ENCODE results near the gene SLC28A3.

The SLC28A3 gene

GRCh38 chr9:84255696-84256095 lies 84.9 kb downstream of the SLC28A3 start:
- no peak overlapping the region for H3K27ac Mint-ChIP-seq
- no peak overlapping the region for H3K4me3 Mint-ChIP-seq
- H3K27me3 Mint-ChIP-seq: peaks cover 10% of the 10 kb centered on the region
- H3K4me1 Mint-ChIP-seq: no peaks in the 10 kb centered on the region
- H3K9me3 Mint-ChIP-seq: no peaks in the 10 kb centered on the region
- ATAC-seq: peak; percentile 18
- no peaks in the 10 kb centered on the region for H3K36me3 Mint-ChIP-seq

GRCh38 chr9:84254972-84255371 lies 85.6 kb downstream of the SLC28A3 start:
- Mint-ChIP-seq H3K27me3 (peaks cover 7% of the 10 kb centered on the region), H3K4me3 (no peak overlapping the region), H3K36me3 (no peaks in the 10 kb centered on the region), H3K27ac (no peak overlapping the region), H3K9me3 (no peaks in the 10 kb centered on the region), H3K4me1 (no peaks in the 10 kb centered on the region)
- ATAC-seq: no peak

DNA sequence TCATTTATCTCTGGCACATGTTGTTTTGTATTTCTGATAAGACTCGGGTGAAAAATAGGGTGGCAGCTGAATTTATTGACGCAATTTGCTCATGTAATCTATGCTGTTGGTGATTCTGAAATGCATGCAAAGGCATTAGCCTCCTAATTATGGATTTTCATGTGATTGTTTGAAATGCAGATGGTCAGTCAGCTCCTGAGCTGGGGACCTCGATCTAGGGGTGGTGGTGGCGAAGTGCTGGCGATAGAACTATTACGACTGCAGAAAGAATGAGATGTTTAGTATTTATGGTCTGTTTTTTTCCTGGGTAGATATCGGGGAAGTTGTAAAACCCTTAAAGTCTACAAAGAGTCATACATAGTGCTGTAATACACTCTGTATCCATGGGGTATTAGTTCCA lies 88.6 kb downstream of the SLC28A3 start:
- ATAC-seq: no peak
- H3K9me3 Mint-ChIP-seq: peaks cover 5% of the 10 kb centered on the region
- no peak overlapping the region for H3K4me3 Mint-ChIP-seq
- H3K27me3 Mint-ChIP-seq: no peaks in the 10 kb centered on the region
- H3K4me1 Mint-ChIP-seq: no peaks in the 10 kb centered on the region
- H3K27ac Mint-ChIP-seq: no peak overlapping the region
- no peaks in the 10 kb centered on the region for H3K36me3 Mint-ChIP-seq

DNA sequence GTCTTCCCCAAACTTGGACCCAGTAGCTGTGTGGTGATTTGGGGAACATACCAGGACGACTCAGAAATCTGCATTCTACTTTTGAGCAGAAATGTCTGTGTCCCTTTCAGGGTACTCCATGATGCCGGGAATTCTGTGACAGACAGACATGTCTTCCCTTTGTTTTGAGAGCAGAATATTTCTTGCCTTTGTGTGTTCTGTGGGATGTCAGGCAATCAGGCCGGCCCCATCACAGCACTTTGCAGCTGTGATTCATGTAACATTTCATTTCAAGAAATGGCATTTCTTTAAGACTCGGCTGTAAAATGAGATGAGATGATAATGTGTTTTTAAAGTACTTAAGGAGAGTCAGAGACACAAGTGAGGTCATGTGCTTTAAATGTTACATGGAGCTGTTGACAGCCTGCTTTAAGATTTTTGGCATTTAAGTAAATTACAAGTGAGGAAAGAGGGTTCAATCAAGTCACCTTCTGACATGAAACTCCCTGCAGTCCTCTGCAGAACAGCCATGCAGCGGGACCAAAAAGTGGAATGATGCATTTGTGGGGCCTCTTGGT lies 98.7 kb downstream of the SLC28A3 start:
- Mint-ChIP-seq H3K27ac (no peak overlapping the region), H3K36me3 (no peaks in the 10 kb centered on the region), H3K27me3 (peaks cover 54% of the 10 kb centered on the region), H3K9me3 (peaks cover 5% of the 10 kb centered on the region), H3K4me3 (no peak overlapping the region), H3K4me1 (no peaks in the 10 kb centered on the region)
- no peak for ATAC-seq

DNA sequence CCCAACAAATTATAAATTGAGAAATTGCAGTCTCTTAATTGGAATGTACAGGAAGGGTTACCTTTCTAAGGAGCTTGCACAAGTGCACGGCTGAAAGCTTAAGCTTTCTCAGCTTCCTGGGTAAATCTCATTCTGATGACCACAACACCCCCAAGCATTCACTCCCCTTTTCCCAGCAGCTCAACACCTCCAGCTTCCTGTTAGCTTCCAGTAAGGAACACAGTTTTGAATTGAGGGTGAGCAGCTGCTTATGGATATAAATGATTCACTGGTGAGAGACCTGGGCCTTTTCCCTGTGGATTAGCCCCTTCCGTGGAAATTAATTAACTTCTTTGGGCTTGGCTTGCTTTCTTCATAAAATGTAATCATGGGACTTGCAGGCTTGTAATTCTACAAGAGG lies 101.2 kb downstream of the SLC28A3 start:
- Mint-ChIP-seq H3K27me3 (peaks cover 53% of the 10 kb centered on the region), H3K27ac (no peak overlapping the region), H3K36me3 (peaks cover 5% of the 10 kb centered on the region), H3K4me1 (no peaks in the 10 kb centered on the region), H3K9me3 (peaks cover 5% of the 10 kb centered on the region), H3K4me3 (no peak overlapping the region)
- ATAC-seq: no peak

DNA sequence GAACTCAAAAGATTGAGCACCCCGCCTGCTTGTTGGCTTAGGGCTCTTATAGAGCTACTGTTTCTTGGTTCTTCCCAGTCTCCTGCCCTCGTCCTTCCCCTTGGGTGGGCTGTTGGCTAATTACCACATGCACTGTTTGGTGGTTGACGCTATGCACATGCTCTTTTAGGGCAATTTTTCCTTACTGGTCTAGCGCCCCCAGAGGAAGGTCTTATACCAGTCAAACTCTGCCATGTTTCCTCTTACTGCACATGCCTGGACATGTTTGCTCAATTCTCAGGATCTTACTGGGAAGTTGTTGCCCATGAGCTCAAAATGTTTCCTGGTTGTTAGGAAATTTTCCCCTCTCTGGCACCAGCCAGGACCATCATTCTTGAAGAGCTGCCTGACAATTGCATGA lies 101.9 kb downstream of the SLC28A3 start:
- Mint-ChIP-seq H3K27ac (no peak overlapping the region), H3K9me3 (peaks cover 5% of the 10 kb centered on the region), H3K4me3 (no peak overlapping the region), H3K36me3 (peaks cover 5% of the 10 kb centered on the region), H3K27me3 (peaks cover 46% of the 10 kb centered on the region), H3K4me1 (no peaks in the 10 kb centered on the region)
- no peak for ATAC-seq

GRCh38 chr9:84235511-84235910 lies 105.0 kb downstream of the SLC28A3 start:
- Mint-ChIP-seq H3K9me3 (peaks cover 5% of the 10 kb centered on the region), H3K4me1 (no peaks in the 10 kb centered on the region), H3K27ac (no peak overlapping the region), H3K36me3 (peaks cover 5% of the 10 kb centered on the region), H3K27me3 (peaks cover 36% of the 10 kb centered on the region), H3K4me3 (no peak overlapping the region)
- ATAC-seq: no peak

DNA sequence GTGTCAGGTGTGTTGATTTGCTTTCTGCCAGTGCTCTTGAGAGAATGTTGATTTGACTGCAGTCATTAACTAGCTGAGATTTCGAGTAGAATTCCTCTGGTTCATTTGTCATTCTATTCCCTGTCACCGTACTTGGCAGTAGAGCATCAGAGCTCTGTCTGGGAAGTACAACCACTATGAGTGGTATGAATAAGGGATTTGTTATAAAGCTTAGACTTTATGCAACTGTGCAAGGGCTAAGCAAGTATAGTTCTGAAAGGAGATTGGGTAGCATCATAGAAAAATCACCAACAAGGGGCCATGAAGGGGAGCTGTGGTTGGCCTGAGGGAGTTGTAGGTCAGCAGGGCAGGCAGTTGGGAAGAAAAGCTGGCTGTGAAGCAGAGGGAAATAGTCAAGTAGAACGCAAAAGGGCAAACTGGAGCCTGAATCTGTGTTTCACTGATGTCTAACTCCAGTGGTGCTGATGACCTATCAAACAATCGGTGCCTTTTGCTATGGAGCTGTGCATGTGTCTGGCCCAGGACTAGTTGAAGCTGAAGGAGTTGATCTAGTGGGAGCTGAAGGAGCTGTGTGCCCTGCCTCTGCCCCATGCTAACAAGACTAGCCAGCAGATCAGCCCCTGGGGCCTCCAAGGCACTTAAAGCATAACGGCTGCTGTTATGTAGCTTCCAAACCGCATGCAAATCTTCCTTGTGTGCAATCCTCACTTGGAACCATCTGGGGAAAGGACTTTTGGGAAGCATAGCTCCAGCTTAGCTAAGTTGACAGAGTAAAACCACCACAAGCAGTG lies 110.0 kb downstream of the SLC28A3 start:
- no peaks in the 10 kb centered on the region for H3K4me1 Mint-ChIP-seq
- H3K27me3 Mint-ChIP-seq: no peaks in the 10 kb centered on the region
- H3K4me3 Mint-ChIP-seq: no peak overlapping the region
- no peaks in the 10 kb centered on the region for H3K9me3 Mint-ChIP-seq
- no peaks in the 10 kb centered on the region for H3K36me3 Mint-ChIP-seq
- ATAC-seq: no peak
- no peak overlapping the region for H3K27ac Mint-ChIP-seq

GRCh38 chr9:84229191-84229590 lies 111.4 kb downstream of the SLC28A3 start:
- H3K36me3 Mint-ChIP-seq: no peaks in the 10 kb centered on the region
- no peaks in the 10 kb centered on the region for H3K27me3 Mint-ChIP-seq
- no peak for ATAC-seq
- H3K9me3 Mint-ChIP-seq: no peaks in the 10 kb centered on the region
- H3K4me1 Mint-ChIP-seq: no peaks in the 10 kb centered on the region
- H3K4me3 Mint-ChIP-seq: no peak overlapping the region
- no peak overlapping the region for H3K27ac Mint-ChIP-seq

GRCh38 chr9:84228130-84228720 lies 112.3 kb downstream of the SLC28A3 start:
- Mint-ChIP-seq H3K4me3 (no peak overlapping the region), H3K9me3 (no peaks in the 10 kb centered on the region), H3K4me1 (no peaks in the 10 kb centered on the region), H3K27ac (no peak overlapping the region), H3K27me3 (peaks cover 6% of the 10 kb centered on the region), H3K36me3 (no peaks in the 10 kb centered on the region)
- no peak for ATAC-seq

DNA sequence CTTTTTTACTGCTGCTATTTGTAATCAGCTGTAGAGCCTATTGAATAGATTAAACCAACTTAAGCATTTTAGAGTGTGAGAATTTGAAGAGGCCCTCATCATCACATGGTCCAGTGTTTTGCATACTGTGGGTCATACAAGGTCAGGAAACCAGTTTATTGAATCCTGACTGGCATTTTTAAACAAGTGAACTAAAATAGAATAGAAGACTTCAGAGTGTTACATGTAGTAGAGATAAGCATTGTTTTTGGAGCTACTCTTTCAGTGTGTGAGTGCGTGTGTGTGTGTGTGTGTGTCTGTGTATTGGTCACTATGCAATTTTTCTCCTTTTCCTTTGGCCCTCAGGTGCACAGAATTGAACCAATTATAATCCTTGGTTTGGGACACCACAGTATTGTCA lies 114.4 kb downstream of the SLC28A3 start:
- H3K4me3 Mint-ChIP-seq: no peak overlapping the region
- no peaks in the 10 kb centered on the region for H3K9me3 Mint-ChIP-seq
- peaks cover 9% of the 10 kb centered on the region for H3K27me3 Mint-ChIP-seq
- no peaks in the 10 kb centered on the region for H3K4me1 Mint-ChIP-seq
- no peaks in the 10 kb centered on the region for H3K36me3 Mint-ChIP-seq
- no peak for ATAC-seq
- H3K27ac Mint-ChIP-seq: no peak overlapping the region
